HCEC 1CT (cell line): ENCODE measurements around the gene KCNMB1.
A peak's percentile ranks its signal among the peaks of the same experiment; 100 is the strongest.

Experiments
- DNase-seq: peaks from one replicate; pipeline ENCODE4 v3.0.0-alpha.2; 2017

Gene KCNMB1, protein sequence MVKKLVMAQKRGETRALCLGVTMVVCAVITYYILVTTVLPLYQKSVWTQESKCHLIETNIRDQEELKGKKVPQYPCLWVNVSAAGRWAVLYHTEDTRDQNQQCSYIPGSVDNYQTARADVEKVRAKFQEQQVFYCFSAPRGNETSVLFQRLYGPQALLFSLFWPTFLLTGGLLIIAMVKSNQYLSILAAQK

DNA sequence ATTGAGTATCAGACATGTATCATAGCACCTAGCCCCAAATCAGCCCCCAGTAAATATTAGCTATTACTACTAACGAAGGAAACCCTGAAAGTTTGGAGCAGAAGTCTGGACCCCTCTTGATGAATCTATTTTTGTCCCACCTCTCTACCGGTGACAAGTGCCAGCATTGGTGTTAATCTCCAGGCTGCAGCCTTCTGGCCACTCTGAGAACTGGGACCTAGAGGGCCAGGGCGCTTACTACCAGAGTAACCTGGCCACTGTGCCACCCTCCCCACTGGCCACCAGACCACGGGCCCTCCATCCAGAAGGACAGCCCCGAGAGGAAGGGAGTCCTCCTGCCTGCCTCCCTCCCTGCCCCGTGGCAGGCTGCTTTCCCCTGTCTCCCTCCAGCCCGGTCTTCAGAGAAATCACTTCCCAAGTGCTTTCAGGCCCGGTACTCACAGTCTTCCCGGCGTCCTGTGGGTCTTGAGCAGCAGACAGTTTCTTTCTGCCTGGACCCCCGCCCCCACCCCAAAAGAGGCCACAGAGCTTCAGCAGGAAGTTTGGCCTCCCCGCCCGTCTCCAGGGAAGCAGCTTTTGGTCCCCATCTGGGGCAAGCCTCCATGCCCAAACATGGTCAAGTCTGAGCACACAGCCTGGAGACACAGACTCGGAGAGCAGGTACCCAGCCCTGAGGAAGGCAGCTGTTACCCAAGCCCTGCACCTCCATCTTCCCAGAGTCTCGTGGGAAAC is at the start of gene KCNMB1:
Gene KCNMB1 (minus strand): TSS at position 550 of the 732 bp plus-strand sequence. CDS start 3,920 bp downstream, outside the sequence.
- no peak for DNase-seq

DNA sequence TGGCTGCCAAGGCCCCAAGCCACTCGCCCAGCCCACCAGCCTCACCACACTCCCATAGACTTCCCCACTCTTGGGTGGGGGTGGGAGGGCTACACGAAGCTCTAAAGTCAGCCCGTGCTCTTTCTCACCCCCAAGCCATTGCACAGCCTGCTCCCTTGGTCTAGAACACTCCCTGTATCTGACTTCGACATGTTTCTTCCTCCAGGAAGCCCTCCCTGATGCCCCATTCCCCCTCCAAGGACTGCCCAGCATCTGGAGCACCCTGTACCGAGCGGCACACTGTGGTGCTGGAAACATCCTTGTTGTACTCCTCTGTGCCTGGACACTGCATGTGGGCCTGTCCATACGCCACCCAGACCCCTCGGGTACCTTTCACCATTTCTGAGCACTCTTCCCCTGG is 49.4 kb upstream of the KCNMB1 start:
- DNase-seq, result no peak

DNA sequence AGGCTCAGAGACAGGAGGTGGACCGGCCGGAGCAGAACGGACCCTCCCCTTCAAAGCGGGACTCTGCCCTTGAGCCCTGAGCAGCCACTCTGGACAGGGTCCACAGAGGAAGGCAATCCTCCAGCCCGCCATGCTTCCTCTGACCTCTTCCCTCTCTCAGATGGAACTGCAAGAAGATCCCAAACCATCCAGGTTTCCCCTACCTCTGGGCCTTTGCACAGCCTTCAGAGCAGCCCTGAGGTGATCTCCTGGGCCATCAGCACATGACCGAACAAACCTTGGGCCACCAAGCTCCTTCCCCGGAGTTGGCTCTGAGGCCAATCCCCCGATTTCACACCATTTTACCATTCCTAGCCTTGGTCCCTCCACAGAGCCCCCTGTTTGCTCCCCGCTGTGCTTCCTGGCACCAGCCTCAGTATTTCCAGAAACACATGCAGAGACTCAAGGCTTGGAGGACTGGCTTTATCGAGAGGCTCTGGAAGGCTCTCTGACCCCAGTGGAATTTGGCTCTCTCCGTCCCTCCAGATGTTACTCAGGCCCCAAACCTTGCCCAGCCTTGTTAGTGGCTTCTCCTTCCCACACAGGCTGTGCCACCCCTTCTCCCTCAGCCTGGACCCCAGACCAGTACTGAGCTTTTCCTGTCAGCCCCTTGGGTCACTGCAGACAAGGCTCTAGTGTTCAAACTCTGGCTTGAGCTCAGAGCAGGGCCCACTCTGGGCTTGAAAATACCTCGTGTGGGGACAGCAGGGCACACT is 48.6 kb upstream of the KCNMB1 start:
- no peak for DNase-seq

DNA sequence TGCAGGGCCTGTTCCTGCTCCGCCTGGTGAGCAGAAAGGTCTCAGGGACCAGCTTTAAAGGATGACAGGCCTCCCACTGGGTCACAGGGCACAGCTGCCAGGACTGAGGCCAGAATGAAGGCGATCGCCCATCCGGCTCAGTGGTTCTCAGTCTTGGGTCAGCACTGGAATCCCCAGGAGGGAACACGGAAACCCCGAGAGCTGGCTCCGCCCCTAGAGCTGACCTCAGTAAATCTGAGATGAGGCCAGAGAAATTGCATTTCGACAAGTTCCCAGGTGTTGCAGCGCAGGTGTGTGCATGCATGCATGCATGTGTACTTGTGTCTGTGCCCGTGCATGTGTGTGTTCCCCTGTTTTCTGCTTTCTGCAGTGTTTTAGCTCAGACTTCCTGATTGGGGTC is 47.2 kb upstream of the KCNMB1 start:
- DNase-seq, result no peak

DNA sequence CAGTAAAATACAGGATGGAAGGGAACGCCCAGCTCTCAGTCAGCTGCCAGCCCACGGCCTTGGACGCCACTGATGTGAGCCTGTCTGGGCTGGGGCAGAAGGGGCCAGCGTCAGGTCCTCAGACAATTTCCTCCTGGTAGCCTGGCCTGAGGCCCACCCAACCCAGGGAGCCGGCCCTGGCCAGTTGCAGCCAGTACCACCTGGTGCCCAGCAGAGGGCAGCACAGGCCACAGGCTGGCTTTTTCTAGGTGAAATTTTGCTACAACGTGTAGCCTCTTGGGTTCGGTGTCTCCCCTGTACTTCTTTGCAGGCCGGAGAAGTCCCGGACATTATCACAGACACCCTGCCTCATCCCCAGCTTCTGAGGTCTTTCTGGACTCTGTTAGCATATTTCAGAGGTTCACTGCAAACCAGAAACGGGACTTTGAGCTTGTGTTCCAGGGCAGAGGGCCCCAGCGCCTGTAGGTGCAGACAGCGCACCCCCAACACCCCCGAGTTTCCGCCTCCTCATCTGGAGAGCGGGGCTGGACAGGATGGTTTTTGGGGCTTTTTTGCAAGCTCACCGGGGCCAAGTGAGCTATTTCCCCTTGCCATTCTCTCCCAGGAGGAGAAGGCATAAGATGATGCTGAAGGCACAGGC is 45.9 kb upstream of the KCNMB1 start:
- DNase-seq, result no peak

DNA sequence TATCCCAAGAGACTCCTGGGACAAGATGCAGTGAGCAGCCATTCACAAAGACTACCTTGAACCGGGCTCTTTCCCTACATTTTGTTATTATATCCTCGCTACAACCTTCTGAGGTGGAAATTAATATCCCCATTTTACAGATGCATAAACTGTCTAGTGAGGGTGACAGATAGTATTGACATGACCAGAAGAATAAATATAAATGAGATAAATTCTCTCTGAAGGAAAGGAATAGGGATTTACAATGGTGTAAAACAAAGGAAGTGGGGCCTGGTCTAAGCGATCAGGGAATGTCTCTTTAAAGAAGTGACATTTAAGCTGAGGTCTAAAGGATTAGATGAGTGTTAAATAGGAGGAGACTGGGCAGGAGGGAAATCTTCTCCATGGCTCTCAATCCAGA is 43.5 kb upstream of the KCNMB1 start:
- no peak for DNase-seq

DNA sequence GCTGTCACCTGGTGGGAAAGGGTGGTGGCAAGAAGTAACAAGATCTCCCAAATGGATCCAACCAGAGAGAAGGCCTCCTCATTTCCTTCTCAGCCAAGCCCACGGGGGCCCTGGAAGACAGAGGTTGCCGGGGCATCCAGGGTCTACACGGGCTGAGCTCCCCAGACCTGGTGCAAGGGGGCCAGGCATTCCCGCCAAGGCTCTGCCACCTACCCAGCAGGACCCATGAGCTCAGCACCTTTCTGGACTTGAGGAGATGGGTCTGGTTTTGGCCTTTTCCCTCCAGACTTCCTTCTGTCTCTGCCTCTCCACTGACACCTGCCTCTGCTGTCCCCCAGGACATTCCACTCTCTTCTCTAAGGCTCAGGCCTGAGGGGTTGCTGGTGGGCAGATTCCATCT is 42.4 kb upstream of the KCNMB1 start:
- DNase-seq, result no peak

DNA sequence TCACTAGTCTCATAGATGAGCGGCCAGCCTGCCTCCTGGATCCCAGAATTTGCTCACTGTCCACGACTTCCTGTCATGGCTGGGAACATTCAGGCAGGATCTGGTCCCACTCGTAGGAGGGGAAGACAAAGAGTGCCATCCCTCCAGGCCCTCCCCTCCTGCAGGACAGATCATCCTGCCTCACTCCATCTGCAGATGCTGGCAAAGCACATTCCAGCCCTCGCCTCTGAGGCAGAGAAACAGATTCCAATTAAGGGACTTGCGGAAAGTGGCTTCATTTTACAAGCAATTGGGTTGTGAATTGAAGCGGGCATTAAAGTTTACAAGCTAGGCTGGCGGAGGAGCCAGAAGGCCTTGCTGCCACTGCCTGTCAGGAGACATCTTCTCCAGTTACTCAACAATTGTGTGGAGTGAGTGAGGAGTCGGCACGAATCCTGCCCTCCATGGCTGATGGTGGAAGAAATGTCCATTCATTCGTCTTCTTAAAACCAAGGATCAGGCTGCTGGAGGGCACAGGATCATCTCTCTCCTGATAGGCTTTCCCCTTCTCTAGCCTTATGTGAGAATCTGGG is 41.8 kb upstream of the KCNMB1 start:
- DNase-seq, result no peak

DNA sequence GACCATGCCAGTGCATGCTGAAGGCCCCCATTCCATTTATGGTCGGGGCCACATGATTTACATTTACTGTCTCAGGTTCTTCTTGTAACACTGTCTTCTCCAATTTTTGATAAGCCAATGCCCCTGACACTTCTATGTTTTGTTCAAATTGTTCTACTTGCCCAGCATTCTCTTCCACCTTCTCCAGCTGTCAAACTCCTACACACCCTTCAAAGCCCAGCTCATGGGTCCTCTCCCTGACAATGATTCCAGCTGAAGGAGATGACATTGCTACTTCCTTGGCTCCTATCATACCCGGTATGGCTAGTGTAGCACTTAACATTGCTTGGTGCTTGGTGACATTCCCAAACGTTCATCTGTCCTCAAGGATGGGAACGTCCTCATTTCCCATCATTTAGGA is 41.1 kb upstream of the KCNMB1 start:
- DNase-seq, result no peak

DNA sequence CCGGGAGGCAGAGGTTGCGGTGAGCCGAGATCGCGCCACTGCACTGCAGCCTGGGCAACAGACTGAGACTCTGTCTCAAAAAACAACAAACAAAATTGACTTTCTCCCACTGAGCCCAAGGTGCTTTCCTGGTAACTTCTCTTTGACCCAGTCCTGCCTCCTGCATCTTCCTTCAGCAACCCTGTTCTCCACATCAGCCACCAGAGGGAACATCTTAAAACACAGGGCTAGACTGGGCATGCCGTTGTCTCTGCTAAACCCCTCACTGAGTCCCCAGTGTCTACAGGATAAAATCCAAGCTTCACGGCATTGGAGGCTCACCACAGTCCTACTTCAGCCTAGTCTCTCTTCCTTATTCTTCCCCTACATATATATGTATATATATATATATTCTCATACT is 39.8 kb upstream of the KCNMB1 start:
- DNase-seq, result no peak

DNA sequence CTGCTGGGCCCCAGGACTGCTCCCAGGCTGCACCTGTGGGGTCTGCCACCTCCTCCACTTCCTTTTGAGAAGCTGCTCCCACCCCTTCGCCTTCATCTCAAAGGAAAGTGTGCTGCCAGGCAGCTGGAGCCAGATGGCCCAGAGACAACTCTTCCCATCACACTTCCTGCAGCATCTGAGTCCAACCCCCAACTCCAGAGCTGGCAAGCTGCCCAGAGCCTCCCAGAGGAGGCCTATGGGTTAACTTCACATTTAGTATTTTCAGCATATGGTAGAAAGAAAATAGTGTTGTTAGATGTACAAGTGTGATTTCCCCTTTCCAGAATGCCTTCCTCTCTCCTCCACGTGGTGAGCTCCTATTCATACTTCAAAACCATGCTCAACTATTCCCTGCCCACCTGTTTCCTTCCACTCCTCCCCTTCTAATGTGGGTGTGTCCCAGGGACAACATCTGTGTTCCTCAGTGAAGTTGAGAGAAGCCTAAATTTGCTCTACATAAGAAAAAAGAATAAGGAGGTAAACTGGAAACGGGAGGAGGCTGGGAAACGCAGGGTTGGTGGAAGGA is 38.6 kb upstream of the KCNMB1 start:
- no peak for DNase-seq

DNA sequence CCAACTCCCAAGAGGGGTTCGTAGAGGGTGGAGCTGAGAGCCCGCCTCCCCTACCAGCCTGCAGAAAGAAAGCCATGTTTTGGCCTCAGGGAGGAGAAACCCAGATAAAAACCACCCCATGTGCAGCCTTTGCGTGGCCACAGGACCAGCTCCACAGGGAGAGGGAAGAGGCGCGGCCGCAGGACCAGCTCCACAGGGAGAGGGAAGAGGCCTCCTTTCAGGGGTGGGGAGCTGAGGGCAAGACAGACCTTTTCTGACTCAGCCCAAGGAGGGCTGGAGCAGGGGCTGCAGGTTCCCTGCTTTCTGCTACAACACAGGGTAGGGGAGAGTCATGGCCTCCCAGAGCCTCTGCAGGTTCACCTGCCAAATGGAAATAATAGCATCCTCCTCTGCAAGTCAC is 37.6 kb upstream of the KCNMB1 start:
- no peak for DNase-seq

DNA sequence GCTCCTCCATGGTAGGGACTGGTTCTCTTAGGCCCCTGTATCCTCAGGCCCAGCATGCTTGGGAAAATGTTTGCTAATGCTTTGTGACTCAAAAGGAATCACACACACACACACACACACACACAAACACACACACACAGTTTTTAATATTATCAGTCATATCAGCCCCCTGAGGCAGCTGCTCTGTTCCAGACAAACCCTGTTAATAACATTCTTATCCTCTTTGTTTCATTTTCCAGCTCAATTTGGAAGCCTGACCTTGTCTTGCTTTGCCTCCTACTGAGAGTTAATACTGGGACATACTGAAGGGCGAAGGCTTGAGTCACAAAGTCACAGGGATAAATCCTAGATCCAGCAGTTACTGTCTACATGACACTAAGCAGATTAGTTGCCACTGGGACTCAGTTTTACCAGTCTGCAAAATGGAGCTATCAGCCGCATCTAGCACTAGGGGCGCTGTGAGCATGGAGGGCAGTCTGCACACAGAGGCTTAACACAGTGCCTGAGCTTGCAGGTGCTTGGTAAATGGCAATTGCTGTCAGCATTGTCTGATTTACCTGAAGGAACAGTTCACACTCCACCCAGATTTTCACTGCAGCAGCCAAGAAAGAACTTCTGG is 37.1 kb upstream of the KCNMB1 start:
- no peak for DNase-seq

DNA sequence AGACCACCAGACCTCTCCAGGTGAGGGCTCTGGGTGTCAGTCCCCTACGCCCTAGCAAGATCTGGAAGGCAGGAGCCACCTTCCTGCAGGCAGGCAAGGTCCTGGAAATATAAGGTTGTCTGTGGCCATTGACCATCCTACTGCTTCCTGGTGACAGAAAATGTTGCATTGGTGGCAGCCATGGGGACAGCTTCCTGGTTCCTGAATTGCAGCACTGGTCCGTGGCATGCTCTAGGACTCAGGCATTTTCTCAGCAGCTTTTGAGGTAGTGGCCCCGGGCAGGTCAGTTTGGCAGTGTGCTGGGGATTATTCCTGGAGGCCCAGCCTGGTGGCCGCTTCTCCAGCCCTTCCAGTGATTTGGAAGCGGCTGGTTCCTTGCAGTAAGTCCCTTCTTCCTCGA is 36.6 kb upstream of the KCNMB1 start:
- DNase-seq, result no peak

DNA sequence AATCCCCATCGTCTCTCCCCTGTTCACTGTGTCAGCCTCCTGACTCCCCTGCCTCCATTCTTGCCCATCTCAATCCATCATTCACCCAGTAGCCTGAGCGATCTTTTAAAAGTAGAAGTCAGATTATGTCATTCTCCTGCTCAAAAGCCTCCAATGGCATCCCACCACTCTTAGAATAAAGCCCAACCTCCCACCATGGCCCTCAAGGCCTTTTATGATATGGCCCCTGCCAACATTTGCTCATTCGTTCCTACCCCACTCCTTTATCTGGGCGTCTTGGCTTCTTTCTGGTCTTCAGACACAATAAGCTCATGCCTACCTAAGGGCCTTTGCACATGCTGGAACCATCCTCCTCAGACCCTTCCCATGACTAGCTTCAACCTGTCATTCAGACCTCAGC is 35.5 kb upstream of the KCNMB1 start:
- DNase-seq, result no peak

DNA sequence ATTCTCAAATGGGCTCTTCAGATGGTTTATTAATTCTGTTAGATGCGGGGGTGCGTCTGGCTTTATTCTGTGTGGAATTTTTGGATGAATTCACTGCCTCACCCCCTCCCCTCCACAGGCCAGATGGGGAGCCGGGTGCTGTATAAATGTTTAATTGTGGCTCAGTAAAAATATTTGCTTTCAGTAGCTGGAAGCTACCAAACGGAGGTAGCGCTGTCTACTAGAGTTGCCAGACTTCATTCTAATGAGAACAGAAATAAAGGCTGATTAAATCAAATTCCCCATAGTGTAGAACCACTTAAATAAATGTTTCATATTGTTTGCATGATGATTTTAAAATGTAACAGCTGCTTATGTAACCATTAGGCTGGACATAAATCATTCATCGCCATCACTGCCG is 34.5 kb upstream of the KCNMB1 start:
- DNase-seq, result no peak

DNA sequence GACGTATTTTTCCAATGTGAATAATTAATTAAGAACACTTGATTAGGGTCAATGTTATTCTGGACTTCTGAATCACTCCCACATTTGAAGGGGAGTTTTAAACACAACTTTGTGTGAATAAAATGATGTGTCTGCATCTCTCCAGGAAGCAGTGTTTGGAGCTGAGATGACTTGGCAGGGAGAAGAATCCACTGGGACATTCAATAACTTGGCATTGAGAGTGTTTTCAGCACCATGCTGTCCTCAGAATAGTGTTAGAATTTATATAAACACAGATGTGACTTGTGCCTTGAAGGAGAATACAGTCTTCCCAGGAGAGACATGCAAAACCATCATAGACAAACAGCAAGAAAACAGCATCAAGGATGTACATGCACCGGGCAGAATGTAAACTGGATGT is 32.7 kb upstream of the KCNMB1 start:
- DNase-seq, result no peak

DNA sequence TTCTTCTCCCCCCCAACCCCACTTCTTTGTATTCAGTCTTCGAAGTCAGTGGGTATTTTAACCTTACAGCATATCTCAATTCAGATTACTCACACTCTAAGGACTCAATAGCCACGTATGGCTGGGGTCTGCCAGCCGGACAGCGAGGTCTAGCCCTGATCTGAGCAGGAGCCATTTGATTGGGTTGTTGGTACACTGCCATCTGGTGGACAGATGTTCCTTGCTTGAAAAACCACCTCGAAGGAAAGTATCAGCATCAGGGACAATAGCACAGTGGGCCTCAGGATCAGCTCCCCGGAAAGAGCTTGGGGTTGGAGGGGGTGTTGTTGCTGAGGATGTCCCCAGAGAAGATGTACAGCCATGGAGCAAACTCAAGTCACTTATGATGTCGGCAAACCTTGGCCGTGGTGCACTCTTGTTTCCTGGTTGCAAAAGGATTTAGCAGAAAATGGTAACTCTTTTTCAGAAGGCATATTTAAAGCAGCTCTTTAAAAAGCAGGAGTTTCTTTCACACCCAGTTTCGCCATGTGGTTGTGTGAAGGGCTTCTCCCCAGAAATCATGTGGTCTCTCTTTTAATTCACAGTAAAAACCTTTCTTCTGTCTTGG is 31.7 kb upstream of the KCNMB1 start:
- peak; percentile 17 for DNase-seq

DNA sequence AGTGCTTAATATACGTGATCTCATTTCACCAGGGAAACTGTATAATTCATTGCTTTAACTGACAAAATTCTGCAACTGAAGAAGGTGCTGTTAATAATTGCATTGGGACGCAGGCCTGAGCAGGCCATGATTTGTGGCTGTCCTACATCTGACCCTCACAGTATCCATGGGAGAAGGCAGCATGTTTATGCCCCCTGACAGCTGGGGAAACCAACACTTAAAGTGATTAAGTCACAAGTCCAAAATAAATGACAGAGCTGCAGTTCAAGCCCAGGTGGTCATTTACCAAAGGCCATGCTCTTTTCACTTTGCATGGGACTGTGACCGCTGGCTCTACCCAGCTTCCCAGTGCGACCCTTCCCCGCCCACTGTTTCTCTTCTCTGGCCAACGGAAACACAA is 30.5 kb upstream of the KCNMB1 start:
- no peak for DNase-seq

DNA sequence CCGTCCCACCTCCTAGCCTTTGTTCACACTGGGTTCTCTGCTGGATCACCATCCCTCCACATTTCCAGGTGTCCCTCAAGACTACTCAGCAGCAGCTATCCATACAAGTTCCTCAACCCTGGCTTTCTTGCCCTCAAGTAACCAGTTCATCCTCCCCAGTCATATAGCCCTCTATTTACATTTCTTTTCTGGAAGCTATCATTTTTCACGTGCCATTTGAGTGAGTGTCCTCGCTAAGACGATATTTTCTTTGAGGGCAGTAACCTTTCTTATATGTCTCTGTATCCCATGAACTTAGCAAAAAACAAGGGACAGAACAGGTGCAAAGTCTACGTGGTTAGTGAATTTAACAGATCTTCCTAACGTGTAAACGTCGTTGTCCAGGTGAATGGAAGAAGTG is 29.6 kb upstream of the KCNMB1 start:
- DNase-seq, result no peak

DNA sequence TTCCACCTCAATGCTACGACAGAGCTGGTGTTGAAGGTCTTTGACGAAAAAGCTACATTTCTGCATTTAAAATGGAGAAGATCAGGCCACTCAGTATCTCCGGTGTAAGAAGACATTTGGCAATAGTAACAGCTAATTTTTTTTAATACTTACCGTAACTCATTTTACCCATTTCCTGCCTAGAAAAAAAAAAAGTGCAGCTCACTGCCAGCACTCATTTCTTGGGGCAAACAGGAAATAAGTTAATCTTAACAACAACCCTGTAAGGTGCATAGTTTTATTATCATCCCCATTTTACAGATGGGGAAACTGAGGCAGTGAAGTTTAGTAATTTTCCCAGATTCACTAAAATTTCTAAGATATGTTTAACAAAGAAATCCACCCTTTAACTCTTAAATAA is 27.4 kb upstream of the KCNMB1 start:
- no peak for DNase-seq

DNA sequence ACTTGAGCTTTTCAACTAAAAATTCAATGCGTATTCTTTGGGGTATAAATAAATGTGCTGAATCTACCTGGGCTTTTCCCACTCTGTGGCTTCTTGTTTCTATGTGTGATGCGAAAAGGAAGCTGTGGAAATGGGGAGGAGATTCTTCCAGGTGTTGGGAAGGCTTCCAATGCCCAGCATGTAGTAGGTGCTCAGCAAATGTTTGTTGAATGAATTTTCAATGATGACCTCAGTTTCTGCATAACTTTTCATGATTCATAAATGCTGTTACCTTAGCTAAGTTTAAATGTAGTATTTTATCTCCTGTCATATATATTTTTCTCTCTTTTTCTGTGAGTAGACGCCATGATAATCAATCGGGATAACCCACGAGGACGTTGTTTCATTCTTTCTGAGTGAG is 25.6 kb upstream of the KCNMB1 start:
- DNase-seq, result no peak
